K562 (cell line): ENCODE results near the gene CLDND2. TPM values are rescaled to one million over a fixed set of nuclear protein-coding genes. Genes with fewer than 3 reads are reported as not detected.
A peak's percentile ranks its signal among the peaks of the same experiment; 100 is the strongest.

Source experiments
- ARID3A ChIP-seq: IDR thresholded peaks from 2 replicates; pipeline ENCODE4 v1.6.1; 2012; ENCODE audit warnings: low read depth, low read length, improper control_type of control experiment, borderline replicate concordance
- E2F4 ChIP-seq: sonication (generic); formaldehyde crosslinking; IDR thresholded peaks from 2 replicates; pipeline ENCODE4 v1.8.0; 2022; ENCODE audit warnings: mild to moderate bottlenecking, low read depth, missing genetic modification reagents
- E2F6 ChIP-seq, 2 experiments: IDR thresholded peaks; 2 replicates each; pipeline ENCODE4 v1.6.1; 2011; ENCODE audit warnings: borderline replicate concordance in 1 of 2, control low read depth in 1 of 2, low read depth in 1 of 2, low read length in 1 of 2, mild to moderate bottlenecking in 1 of 2, mixed read lengths in 1 of 2, moderate library complexity in 1 of 2; ENCODE audit not compliant: insufficient read depth in 1 of 2, insufficient read length in 1 of 2, poor library complexity in 1 of 2, severe bottlenecking in 1 of 2; ENCODE audit errors: extremely low read depth in 1 of 2
- FOXK2 ChIP-seq, 2 experiments: fragments of 450-650 bp; IDR thresholded peaks in 1 of 2; conservative IDR thresholded peaks in 1 of 2; 2 replicates each; pipeline ENCODE4 v1.6.1; 2016; ENCODE audit warnings: low read depth in 2 of 2, mild to moderate bottlenecking in 1 of 2
- GATA2 ChIP-seq: sonication (generic); formaldehyde crosslinking; IDR thresholded peaks from 2 replicates; pipeline ENCODE4 v1.4.0; 2020; ENCODE audit warnings: mild to moderate bottlenecking, missing genetic modification reagents
- HSF4 ChIP-seq: fragments of 250-450 bp; sonication (Bioruptor Pico); IDR thresholded peaks from 2 replicates; pipeline ENCODE4 v2.1.2; 2022; ENCODE audit warnings: mild to moderate bottlenecking, moderate library complexity, borderline replicate concordance
- KAT2B ChIP-seq: IDR thresholded peaks from one replicate; pipeline ENCODE4 v1.6.1; 2012; ENCODE audit warnings: low read depth, mild to moderate bottlenecking, control low read depth, inconsistent platforms, low read length, moderate library complexity
- RB1 ChIP-seq: fragments of 450-650 bp; IDR thresholded peaks from 2 replicates; pipeline ENCODE4 v1.6.1; 2017; ENCODE audit warnings: low read depth, mild to moderate bottlenecking
- RBBP5 ChIP-seq: fragments of 200-600 bp; sonication (generic); IDR thresholded peaks from 2 replicates; pipeline ENCODE4 v1.6.1; 2012; ENCODE audit warnings: borderline replicate concordance, mild to moderate bottlenecking, low read length, control low read depth, inconsistent platforms; ENCODE audit not compliant: insufficient read depth, poor library complexity, severe bottlenecking
- RBM34 ChIP-seq: fragments of 200-400 bp; formaldehyde crosslinking; IDR thresholded peaks from 2 replicates; pipeline ENCODE4 v1.6.1; 2018; ENCODE audit warnings: low read length, borderline replicate concordance; ENCODE audit not compliant: insufficient read depth
- SP2 ChIP-seq: IDR thresholded peaks from 2 replicates; pipeline ENCODE4 v1.6.1; 2011; ENCODE audit warnings: mild to moderate bottlenecking, low read depth, low read length, moderate library complexity; ENCODE audit not compliant: poor library complexity, severe bottlenecking; ENCODE audit errors: extremely low read depth
- YBX1 ChIP-seq: fragments of 450-650 bp; IDR thresholded peaks from 2 replicates; pipeline ENCODE4 v1.7.1; 2016; ENCODE audit warnings: mild to moderate bottlenecking
- polyA plus RNA-seq, 8 experiments: library from polyadenylated mRNA; depleted of rRNA in 4 of 8; stranded (reverse) in 5 of 8; unstranded in 3 of 8; fragments of >200 nt; fragmentation: Nextera tagmentation in 2 of 8; fragmentation: Illumina TruSeq in 1 of 8; extraction: Ambion mirVana in 2 of 8; extraction: Trizol in 1 of 8; gene quantifications; 2 replicates each; pipeline versions ENCODE4 v1.2.1 to v1.2.3, GENCODE V29; 2011 to 2014; ENCODE audit warnings: inconsistent platforms in 1 of 8, missing spikeins in 1 of 8
- total RNA-seq, 7 experiments: library from RNA; depleted of rRNA in 6 of 7; stranded (reverse); fragments of >200 nt in 6 of 7; fragmentation: Illumina TruSeq in 2 of 7; extraction: Trizol in 2 of 7; gene quantifications; 2 replicates each; pipeline versions ENCODE4 v1.2.1 to v1.2.3, GENCODE V29; 2011 to 2021; ENCODE audit warnings: low replicate concordance in 1 of 7
- TF ChIP-seq, protein P1 (sequence below): sonication (generic); formaldehyde crosslinking; IDR thresholded peaks from 2 replicates; pipeline ENCODE4 v1.8.0; 2022; ENCODE audit warnings: missing genetic modification reagents, mild to moderate bottlenecking, moderate library complexity, borderline replicate concordance
- TF ChIP-seq, protein P2 (sequence below): fragments of 450-650 bp; IDR thresholded peaks from 2 replicates; pipeline ENCODE4 v1.6.1; 2017; ENCODE audit warnings: antibody characterized with exemption, mild to moderate bottlenecking

CLDND2 gene
- total and polyA plus RNA-seq, 9 of the 15 experiments (the other 6 are each of a cell fraction or from before 2014, with no cell fraction given), result 0.45 to 4.0 (median 1.2) TPM; not detected in 3

- TF ChIP-seq ARID3A (peak; percentile 34; the same call in 1 of the 2 replicates), HSF4 (no peak), FOXK2 (conservative IDR thresholded peaks at IDR 0.05 in 1 of 2, IDR thresholded peaks at IDR 0.05 in 1 of 2; ENCODE audit: low read depth in 2 of 2) (peak in 1 of 2 experiments; percentile 39; a peak in 1 of 4 replicates), YBX1 (no peak), RB1 (0 out of 2 replicates have a peak, but pooled peaks have one; percentile 26), RBBP5 (peak; percentile 14), GATA2 (CRISPR knock-in tag) (0 out of 2 replicates have a peak, but pooled peaks have one; percentile 20), E2F6 (IDR thresholded peaks at IDR 0.05; ENCODE audit: borderline replicate concordance in 1 of 2, extremely low read depth in 1 of 2, insufficient read depth in 1 of 2, insufficient read length in 1 of 2, low read depth in 1 of 2, low read length in 1 of 2, poor library complexity in 1 of 2, severe bottlenecking in 1 of 2) (peak; percentile 86 to 94), KAT2B (peak; percentile 14), SP2 (peak; percentile 66), E2F4 (CRISPR knock-in tag) (peak; percentile 98), RBM34 (no peak)
- TF ChIP-seq, protein P1, sequence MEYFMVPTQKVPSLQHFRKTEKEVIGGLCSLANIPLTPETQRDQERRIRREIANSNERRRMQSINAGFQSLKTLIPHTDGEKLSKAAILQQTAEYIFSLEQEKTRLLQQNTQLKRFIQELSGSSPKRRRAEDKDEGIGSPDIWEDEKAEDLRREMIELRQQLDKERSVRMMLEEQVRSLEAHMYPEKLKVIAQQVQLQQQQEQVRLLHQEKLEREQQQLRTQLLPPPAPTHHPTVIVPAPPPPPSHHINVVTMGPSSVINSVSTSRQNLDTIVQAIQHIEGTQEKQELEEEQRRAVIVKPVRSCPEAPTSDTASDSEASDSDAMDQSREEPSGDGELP (CRISPR knock-in tag), result peak; percentile 83
- TF ChIP-seq, protein P2, sequence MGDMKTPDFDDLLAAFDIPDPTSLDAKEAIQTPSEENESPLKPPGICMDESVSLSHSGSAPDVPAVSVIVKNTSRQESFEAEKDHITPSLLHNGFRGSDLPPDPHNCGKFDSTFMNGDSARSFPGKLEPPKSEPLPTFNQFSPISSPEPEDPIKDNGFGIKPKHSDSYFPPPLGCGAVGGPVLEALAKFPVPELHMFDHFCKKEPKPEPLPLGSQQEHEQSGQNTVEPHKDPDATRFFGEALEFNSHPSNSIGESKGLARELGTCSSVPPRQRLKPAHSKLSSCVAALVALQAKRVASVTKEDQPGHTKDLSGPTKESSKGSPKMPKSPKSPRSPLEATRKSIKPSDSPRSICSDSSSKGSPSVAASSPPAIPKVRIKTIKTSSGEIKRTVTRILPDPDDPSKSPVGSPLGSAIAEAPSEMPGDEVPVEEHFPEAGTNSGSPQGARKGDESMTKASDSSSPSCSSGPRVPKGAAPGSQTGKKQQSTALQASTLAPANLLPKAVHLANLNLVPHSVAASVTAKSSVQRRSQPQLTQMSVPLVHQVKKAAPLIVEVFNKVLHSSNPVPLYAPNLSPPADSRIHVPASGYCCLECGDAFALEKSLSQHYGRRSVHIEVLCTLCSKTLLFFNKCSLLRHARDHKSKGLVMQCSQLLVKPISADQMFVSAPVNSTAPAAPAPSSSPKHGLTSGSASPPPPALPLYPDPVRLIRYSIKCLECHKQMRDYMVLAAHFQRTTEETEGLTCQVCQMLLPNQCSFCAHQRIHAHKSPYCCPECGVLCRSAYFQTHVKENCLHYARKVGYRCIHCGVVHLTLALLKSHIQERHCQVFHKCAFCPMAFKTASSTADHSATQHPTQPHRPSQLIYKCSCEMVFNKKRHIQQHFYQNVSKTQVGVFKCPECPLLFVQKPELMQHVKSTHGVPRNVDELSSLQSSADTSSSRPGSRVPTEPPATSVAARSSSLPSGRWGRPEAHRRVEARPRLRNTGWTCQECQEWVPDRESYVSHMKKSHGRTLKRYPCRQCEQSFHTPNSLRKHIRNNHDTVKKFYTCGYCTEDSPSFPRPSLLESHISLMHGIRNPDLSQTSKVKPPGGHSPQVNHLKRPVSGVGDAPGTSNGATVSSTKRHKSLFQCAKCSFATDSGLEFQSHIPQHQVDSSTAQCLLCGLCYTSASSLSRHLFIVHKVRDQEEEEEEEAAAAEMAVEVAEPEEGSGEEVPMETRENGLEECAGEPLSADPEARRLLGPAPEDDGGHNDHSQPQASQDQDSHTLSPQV, result peak; percentile 18; the same call in 1 of the 2 replicates
Observed at GRCh38 chr19:51394050-51394836, 25.4 kb upstream of the CLDND2 start (continued).
